T-cell (primary cell): Measurements from ENCODE around the gene TRAFD1. TPM values are rescaled to one million over a fixed set of nuclear protein-coding genes. Genes with fewer than 3 reads are reported as not detected.
"Not testable (repeated sequence)": the region's sequence is repeated elsewhere in the genome, so short reads cannot be mapped to it uniquely, and the experiment has no call there.

ENCODE experiments used
- ATAC-seq, 4 experiments: fragments of 200-7000 bp in 3 of 4; fragments of 150-1000 bp in 1 of 4; cut with Tn5 transposase; replicated peaks in 1 of 4; 1 replicate in 3 of 4; 2 replicates in 1 of 4; pipeline ENCODE4 v1.10.0; 2021; ENCODE audit warnings: moderate library complexity in 3 of 4, mild to moderate bottlenecking in 2 of 4, moderate number of reproducible peaks in 1 of 4
- CTCF ChIA-PET, 2 donors: fragments of 300-600 bp; sonication (Branson Sonifier 250); formaldehyde crosslinking; loops; one replicate each; lab custom pipeline; 2022; ENCODE audit warnings: antibody characterized with exemption in 2 of 2; lab: Charles Lee
- POLR2A ChIA-PET, 2 donors: fragments of 300-600 bp; sonication (Branson Sonifier 250); formaldehyde crosslinking; loops; one replicate each; lab custom pipeline; 2022; ENCODE audit warnings: antibody characterized with exemption in 2 of 2; lab: Charles Lee
- DNase-seq, 35 experiments: peaks; one replicate each; pipeline versions ENCODE4 v3.0.0 to v3.0.0-alpha.2; 2013 to 2023
- H3K27ac ChIP-seq: one replicate; pipeline ENCODE4 v1.5.1; 2013; ENCODE audit warnings: low read length
- H3K27me3 ChIP-seq, 2 experiments: replicated peaks in 1 of 2; 1 replicate in 1 of 2; 2 replicates in 1 of 2; pipeline versions ENCODE4 v1.6.1 to v1.7.0; 2013; ENCODE audit warnings: low read length in 1 of 2, mixed read lengths in 1 of 2; ENCODE audit not compliant: control insufficient read depth in 2 of 2, insufficient read depth in 2 of 2; ENCODE audit errors: extremely low read depth in 1 of 2
- H3K36me3 ChIP-seq, 2 donors: 1 replicate in 1 of 2; 2 replicates in 1 of 2; pipeline versions ENCODE4 v1.6.1 to v1.7.0; 2013; ENCODE audit warnings: low read length in 1 of 2; ENCODE audit not compliant: control insufficient read depth in 2 of 2, insufficient read depth in 1 of 2; ENCODE audit errors: extremely low read depth in 1 of 2
- H3K4me1 ChIP-seq, 2 experiments: 1 replicate in 1 of 2; 2 replicates in 1 of 2; pipeline versions ENCODE4 v1.6.1 to v1.7.0; 2013; ENCODE audit warnings: low read length in 2 of 2, mixed read lengths in 1 of 2; ENCODE audit not compliant: insufficient read depth in 2 of 2, control insufficient read depth in 1 of 2; ENCODE audit errors: extremely low read depth in 1 of 2
- H3K4me3 ChIP-seq, 2 donors: 1 replicate in 1 of 2; 2 replicates in 1 of 2; pipeline versions ENCODE4 v1.5.1 to v1.7.0; 2013; ENCODE audit warnings: mild to moderate bottlenecking in 2 of 2, low read length in 1 of 2, moderate library complexity in 1 of 2; ENCODE audit not compliant: control insufficient read depth in 1 of 2; ENCODE audit errors: extremely low read depth in 1 of 2
- H3K9me3 ChIP-seq: 2 replicates; pipeline ENCODE4 v1.7.0; 2013
- H3K27ac Mint-ChIP-seq, 2 donors: one replicate each; pipeline ENCODE4 v1.8.0; 2020 to 2021; ENCODE audit warnings: mild to moderate bottlenecking in 2 of 2, mixed read lengths in 2 of 2
- H3K27me3 Mint-ChIP-seq, 2 donors: one replicate each; pipeline ENCODE4 v1.8.0; 2021 to 2022; ENCODE audit warnings: mixed read lengths in 2 of 2
- H3K36me3 Mint-ChIP-seq: one replicate; pipeline ENCODE4 v1.8.0; 2021; ENCODE audit warnings: mixed read lengths
- H3K4me1 Mint-ChIP-seq, 3 donors: one replicate each; pipeline ENCODE4 v1.8.0; 2020 to 2022; ENCODE audit warnings: mixed read lengths in 3 of 3, mild to moderate bottlenecking in 1 of 3
- H3K4me3 Mint-ChIP-seq, 3 donors: one replicate each; pipeline ENCODE4 v1.8.0; 2020 to 2022; ENCODE audit warnings: mild to moderate bottlenecking in 3 of 3, mixed read lengths in 3 of 3, moderate library complexity in 3 of 3
- H3K9me3 Mint-ChIP-seq, 3 donors: one replicate each; pipeline ENCODE4 v1.8.0; 2020 to 2022; ENCODE audit warnings: mixed read lengths in 3 of 3
- WGBS: methylation state at CpG from one replicate; pipeline ENCODE4 v1.1.5; 2013; ENCODE audit warnings: missing lambda C conversion rate; ENCODE audit not compliant: insufficient coverage; 5-methylcytosine and 5-hydroxymethylcytosine counted together
- total RNA-seq, 35 experiments: library from RNA in 6 of 35; stranded (reverse) in 6 of 35; fragments of 120-200 nt in 1 of 35; gene quantifications; one replicate each; pipeline versions ENCODE4 v1.2.1 to v1.2.4 and lab custom pipeline; 2013 to 2026

Gene TRAFD1
- total RNA-seq, 5 donors from 2014 or later (not counting 1 experiment from before 2014, with no cell fraction given), result 26.4 to 39.9 (median 36.9) TPM

DNA sequence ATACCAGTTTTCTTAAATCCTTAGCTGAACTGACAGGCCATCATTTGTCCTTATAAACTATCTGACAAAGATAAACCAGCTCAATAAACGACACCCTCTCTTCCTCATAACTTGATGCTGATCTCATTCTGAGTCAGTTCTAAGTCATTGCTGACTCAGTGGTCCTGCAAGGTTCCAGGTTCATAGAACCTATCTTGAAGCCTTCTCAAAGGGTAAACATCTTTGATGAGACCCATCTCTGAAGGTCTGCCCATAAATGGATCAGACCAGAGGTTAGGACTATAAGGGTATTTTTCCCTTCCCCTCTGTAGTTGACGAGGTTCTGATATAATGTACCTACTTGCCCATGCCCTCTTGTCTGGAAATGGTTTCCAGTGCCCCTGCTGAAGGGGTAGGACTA lies 28.7 kb upstream of the TRAFD1 start:
- Mint-ChIP-seq H3K9me3 (no peaks in the 10 kb centered on the region), H3K27ac (peak overlapping the region; percentile 63 to 76), H3K27me3 (no peaks in the 10 kb centered on the region), H3K36me3 (peaks cover 20% of the 10 kb centered on the region), H3K4me1 (peaks cover 32 to 35% (median 34%) of the 10 kb centered on the region in 3 donors), H3K4me3 (no peak overlapping the region)
- Histone ChIP-seq H3K4me3 (no peak overlapping the region), H3K27me3 (no peaks in the 10 kb centered on the region), H3K27ac (no peak overlapping the region), H3K4me1 (no peaks in the 10 kb centered on the region), H3K36me3 (peaks cover 3 to 35% of the 10 kb centered on the region in 2 donors), H3K9me3 (no peaks in the 10 kb centered on the region)
- ATAC-seq, result no peak
- no peak for DNase-seq
- POLR2A ChIA-PET, result no interaction called here
- WGBS, result 14% methylated on average over 1 of the region's 2 CpGs
- CTCF ChIA-PET, result no interaction called here

DNA sequence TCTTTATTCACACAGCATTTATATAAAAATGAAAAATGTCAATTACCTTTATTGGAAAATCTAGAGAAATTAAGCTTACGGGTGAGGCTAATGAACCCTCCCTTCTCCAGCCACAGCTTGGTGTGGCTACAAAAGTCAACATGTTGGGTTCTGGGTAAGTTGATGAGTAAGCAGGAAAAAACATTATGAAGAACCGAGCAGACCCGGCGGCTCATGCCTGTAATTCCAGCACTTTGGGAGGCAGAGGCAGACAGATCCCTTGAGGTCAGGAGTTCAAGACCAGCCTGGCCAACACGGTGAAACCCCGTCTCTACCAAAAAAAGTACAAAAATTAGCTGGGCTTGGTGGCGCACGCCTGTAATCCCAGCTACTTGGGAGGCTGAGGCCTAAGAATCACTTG lies 27.7 kb upstream of the TRAFD1 start:
- Mint-ChIP-seq H3K36me3 (peaks cover 20% of the 10 kb centered on the region), H3K27ac (no peak overlapping the region), H3K9me3 (no peaks in the 10 kb centered on the region), H3K4me1 (peaks cover 38 to 39% (median 39%) of the 10 kb centered on the region in 3 donors), H3K4me3 (no peak overlapping the region), H3K27me3 (no peaks in the 10 kb centered on the region)
- 89% methylated on average over 7 of the region's 8 CpGs for WGBS
- DNase-seq (no peak), ATAC-seq (no peak)
- no peak overlapping the region for H3K4me3 ChIP-seq
- ChIA-PET CTCF (interaction anchor here in 1 of 2 donors (0.7 kb wide), 1 partner anchor 1469 kb away, joined by 4 read pairs; no protein-coding TSS in a partner anchor), POLR2A (interaction anchor here (0.7 kb wide), 5 partner anchors 9 to 136 kb away, joined by 3 to 9 read pairs (median 4); no protein-coding TSS in a partner anchor)
- no peak overlapping the region for H3K27ac ChIP-seq
- peaks cover 3 to 32% of the 10 kb centered on the region in 2 donors for H3K36me3 ChIP-seq
- H3K9me3 ChIP-seq, result no peaks in the 10 kb centered on the region
- H3K4me1 ChIP-seq, result no peaks in the 10 kb centered on the region
- no peaks in the 10 kb centered on the region for H3K27me3 ChIP-seq

DNA sequence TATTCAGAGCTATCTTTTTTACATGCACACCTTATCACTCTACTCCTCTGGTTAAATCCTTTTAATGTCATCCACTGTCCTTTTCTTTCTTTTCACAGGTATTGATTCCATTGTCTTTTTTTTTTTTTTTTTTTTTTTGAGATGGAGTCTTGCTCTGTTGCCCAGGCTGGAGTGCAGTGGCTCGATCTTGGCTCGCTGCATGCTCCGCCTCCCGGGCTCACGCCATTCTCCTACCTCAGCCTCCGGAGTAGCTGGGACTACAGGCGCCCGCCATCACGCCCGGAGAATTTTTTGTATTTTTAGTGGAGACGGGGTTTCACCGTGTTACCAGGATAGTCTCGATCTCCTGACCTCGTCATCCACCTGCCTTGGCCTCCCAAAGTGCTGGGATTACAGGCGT lies 24.9 kb upstream of the TRAFD1 start:
- WGBS, result 97% methylated on average over 8 of the region's 15 CpGs
- H3K27me3 ChIP-seq, H3K27me3 Mint-ChIP-seq, ATAC-seq, H3K4me1 ChIP-seq, H3K4me3 ChIP-seq, H3K9me3 ChIP-seq, H3K9me3 Mint-ChIP-seq, H3K27ac ChIP-seq, H3K4me3 Mint-ChIP-seq, DNase-seq: not testable (repeated sequence)
- ChIA-PET POLR2A (interaction anchor here in 1 of 2 donors (0.6 to 0.7 kb wide), 3 partner anchors 30 to 256 kb away, joined by 6 to 9 read pairs (median 7); no protein-coding TSS in a partner anchor), CTCF (interaction anchor here (0.6 to 0.7 kb wide), 3 partner anchors 9 to 20 kb away, joined by 3 to 5 read pairs (median 4); no protein-coding TSS in a partner anchor)
- peak overlapping the region in 1 of 2 donors; percentile 61 for H3K27ac Mint-ChIP-seq
- peaks cover 24% of the 10 kb centered on the region for H3K36me3 Mint-ChIP-seq
- H3K4me1 Mint-ChIP-seq, result peaks cover 55 to 58% (median 56%) of the 10 kb centered on the region in 3 donors
- peaks cover 6 to 29% of the 10 kb centered on the region in 2 donors for H3K36me3 ChIP-seq

GRCh38 chr12:112102127-112102526 lies 23.2 kb upstream of the TRAFD1 start:
- Histone ChIP-seq H3K4me1 (peaks cover 4 to 17% of the 10 kb centered on the region in 2 experiments), H3K27ac (no peak overlapping the region), H3K9me3 (no peaks in the 10 kb centered on the region), H3K4me3 (no peak overlapping the region), H3K36me3 (peaks cover 6 to 19% of the 10 kb centered on the region in 2 donors), H3K27me3 (no peaks in the 10 kb centered on the region)
- ChIA-PET POLR2A (interaction anchor here in 1 of 2 donors (0.6 kb wide), 1 partner anchor 88 kb away, joined by 5 read pairs; no protein-coding TSS in a partner anchor), CTCF (no interaction called here)
- ATAC-seq (no peak), DNase-seq (no peak)
- no peaks in the 10 kb centered on the region for H3K9me3 Mint-ChIP-seq
- 100% methylated on average over 1 of the region's 4 CpGs for WGBS
- H3K27me3 Mint-ChIP-seq, result no peaks in the 10 kb centered on the region
- H3K4me1 Mint-ChIP-seq, result peaks cover 55 to 57% (median 56%) of the 10 kb centered on the region in 3 donors
- no peak overlapping the region for H3K4me3 Mint-ChIP-seq
- H3K27ac Mint-ChIP-seq, result no peak overlapping the region
- H3K36me3 Mint-ChIP-seq, result peaks cover 18% of the 10 kb centered on the region

- H3K27ac Mint-ChIP-seq, H3K27ac ChIP-seq, H3K9me3 Mint-ChIP-seq, DNase-seq, H3K4me3 Mint-ChIP-seq, ATAC-seq, POLR2A ChIA-PET, H3K27me3 ChIP-seq, H3K9me3 ChIP-seq, H3K4me3 ChIP-seq, H3K27me3 Mint-ChIP-seq, CTCF ChIA-PET: not testable (repeated sequence)
- H3K36me3 ChIP-seq, result peaks cover 6 to 17% of the 10 kb centered on the region in 2 donors
- H3K4me1 ChIP-seq, result peaks cover 10 to 21% of the 10 kb centered on the region in 2 experiments
- H3K4me1 Mint-ChIP-seq, result peaks cover 60 to 63% (median 62%) of the 10 kb centered on the region in 3 donors
- WGBS, result 92% methylated on average over 14 of the region's 19 CpGs
- peaks cover 18% of the 10 kb centered on the region for H3K36me3 Mint-ChIP-seq
These were observed 22.6 kb upstream of the TRAFD1 start for GRCh38 chr12:112102746-112103145.

DNA sequence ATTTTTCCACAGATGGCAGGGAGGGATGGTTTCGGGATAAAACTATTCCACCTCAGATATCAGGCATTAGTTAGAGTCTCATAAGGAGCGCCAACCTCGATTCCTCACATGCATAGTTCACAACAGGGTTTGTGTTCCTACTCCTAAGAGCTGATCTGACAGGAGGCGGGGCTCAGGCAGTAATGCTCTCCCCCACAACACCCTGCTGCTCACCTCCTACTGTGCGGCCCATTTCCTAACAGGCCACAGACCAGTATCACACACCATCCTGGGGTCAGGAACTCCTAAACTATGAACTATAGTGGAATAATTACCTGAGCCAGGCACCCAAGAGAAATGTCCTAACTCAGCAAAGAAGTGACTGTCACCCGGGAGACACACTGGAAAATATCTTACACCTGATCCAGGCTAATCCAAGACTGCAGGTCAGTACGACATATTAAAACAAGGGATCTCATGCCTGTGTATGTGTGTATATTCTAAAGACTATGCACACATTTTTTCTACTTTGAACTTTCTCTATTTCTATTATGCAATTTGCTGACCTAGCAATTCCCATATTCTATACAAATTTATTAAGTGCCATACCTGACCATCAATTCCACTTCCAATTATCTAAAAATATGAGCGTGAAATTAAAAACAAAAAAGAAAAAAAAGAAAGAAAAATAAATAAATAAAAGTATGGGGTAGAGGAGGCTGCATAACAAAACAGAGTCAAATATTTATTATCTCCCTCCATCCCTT lies 21.4 kb upstream of the TRAFD1 start:
- H3K4me3 Mint-ChIP-seq, result no peak overlapping the region
- ChIA-PET CTCF (no interaction called here), POLR2A (no interaction called here)

More for the DNA sequence above, 21.4 kb upstream of the TRAFD1 start:
- H3K36me3 ChIP-seq, result peaks cover 6 to 13% of the 10 kb centered on the region in 2 donors
- DNase-seq (no peak), ATAC-seq (no peak)
- Mint-ChIP-seq H3K36me3 (peaks cover 13% of the 10 kb centered on the region), H3K4me1 (peaks cover 60 to 67% (median 61%) of the 10 kb centered on the region in 3 donors), H3K9me3 (no peaks in the 10 kb centered on the region), H3K27me3 (no peaks in the 10 kb centered on the region), H3K27ac (peak overlapping the region in 1 of 2 donors; percentile 5)
- WGBS, result 86% methylated on average over 3 of the region's 8 CpGs
- H3K9me3 ChIP-seq, result no peaks in the 10 kb centered on the region
- no peaks in the 10 kb centered on the region for H3K27me3 ChIP-seq
- no peak overlapping the region for H3K4me3 ChIP-seq
- no peak overlapping the region for H3K27ac ChIP-seq
- H3K4me1 ChIP-seq, result peaks cover 11 to 27% of the 10 kb centered on the region in 2 experiments
